ENCODE results near the gene CD6.

GRCh38 chr11:61010466-61011228 lies 39.2 kb downstream of the CD6 start:
- TF ChIP-seq ELK4 (IDR thresholded peaks at IDR 0.05; ENCODE audit: borderline replicate concordance, low read depth, low read length) (no peak), ZEB2 (tag by site-specific recombination; IDR thresholded peaks at IDR 0.05) (no peak), BCL11A (tag by site-specific recombination; IDR thresholded peaks at IDR 0.05; ENCODE audit: low read depth) (no peak)

Measured in HEK293 (cell line).